Suppressor macrophage treated with lipopolysaccharide for 4 hours (primary cell): Measurements from ENCODE around the gene PSMB11.
A peak's percentile ranks its signal among the peaks of the same experiment; 100 is the strongest.

ENCODE experiments used
- DNase-seq: peaks from one replicate; pipeline ENCODE4 v3.0.0-alpha.2; 2020

PSMB11 gene

GRCh38 chr14:23044840-23045239, 2.8 kb downstream of the PSMB11 start:
- DNase-seq = no peak

GRCh38 chr14:23045419-23046357, 3.7 kb downstream of the PSMB11 start:
- no peak for DNase-seq

- DNase-seq = no peak
Observed at GRCh38 chr14:23047034-23047634, 5.1 kb downstream of the PSMB11 start.

GRCh38 chr14:23047751-23048693, 6.0 kb downstream of the PSMB11 start:
- no peak for DNase-seq

GRCh38 chr14:23049011-23049410, 7.0 kb downstream of the PSMB11 start:
- no peak for DNase-seq

- no peak for DNase-seq
Observed at GRCh38 chr14:23051141-23052057, 9.4 kb downstream of the PSMB11 start.

- DNase-seq = no peak
Observed at GRCh38 chr14:23052182-23052623, 10.2 kb downstream of the PSMB11 start.

- no peak for DNase-seq
Observed at GRCh38 chr14:23052671-23053070, 10.7 kb downstream of the PSMB11 start.

GRCh38 chr14:23053426-23053825, 11.4 kb downstream of the PSMB11 start:
- no peak for DNase-seq

GRCh38 chr14:23054000-23054811, 12.2 kb downstream of the PSMB11 start:
- peak; percentile 17 for DNase-seq

GRCh38 chr14:23055147-23055550, 13.1 kb downstream of the PSMB11 start:
- no peak for DNase-seq

GRCh38 chr14:23055621-23056144, 13.7 kb downstream of the PSMB11 start:
- no peak for DNase-seq

GRCh38 chr14:23056145-23056955, 14.3 kb downstream of the PSMB11 start:
- DNase-seq = peak; percentile 77

- peak; percentile 57 for DNase-seq
Observed at GRCh38 chr14:23056956-23057756, 15.1 kb downstream of the PSMB11 start, which contains the start of gene CDH24. Gene CDH24 (minus strand): TSS chr14:23057520. CDS start chr14:23055733, 1,787 bp downstream.

GRCh38 chr14:23057757-23058653, 16.0 kb downstream of the PSMB11 start:
- peak; percentile 81 for DNase-seq

GRCh38 chr14:23058654-23059504, 16.9 kb downstream of the PSMB11 start:
- no peak for DNase-seq
